ENCODE data around the gene HS3ST5. TPM values are rescaled to one million over a fixed set of nuclear protein-coding genes. Genes with fewer than 3 reads are reported as not detected.
"Not testable (repeated sequence)": the region's sequence is repeated elsewhere in the genome, so short reads cannot be mapped to it uniquely, and the experiment has no call there.

Gene HS3ST5
- total RNA-seq, 1 experiment from 2014 or later, result 0.29 TPM

GRCh38 chr6:114020196-114020595 lies 322.6 kb downstream of the HS3ST5 start:
- ChIA-PET CTCF (no interaction called here), POLR2A (no interaction called here)
- Histone ChIP-seq H3K27me3 (replicated peaks; ENCODE audit: control insufficient read depth, insufficient read depth, low read length) (no peaks in the 10 kb centered on the region), H3K4me1 (peaks cover 15% of the 10 kb centered on the region; the same call in 1 of the 2 replicates), H3K36me3 (ENCODE audit: control insufficient read depth, insufficient read depth, low read length) (no peaks in the 10 kb centered on the region), H3K9me3 (no peaks in the 10 kb centered on the region), H3K4me3 (ENCODE audit: low read depth, low read length) (no peak overlapping the region)
- H3K27me3 Mint-ChIP-seq (ENCODE audit: insufficient read depth, unreplicated experiment), result no peaks in the 10 kb centered on the region
- peaks cover 40% of the 10 kb centered on the region for H3K36me3 Mint-ChIP-seq (ENCODE audit: insufficient read depth, unreplicated experiment)
- no peak overlapping the region for H3K27ac Mint-ChIP-seq (ENCODE audit: unreplicated experiment)
- no peak overlapping the region for H3K4me3 Mint-ChIP-seq (ENCODE audit: unreplicated experiment)
- H3K9me3 Mint-ChIP-seq (ENCODE audit: unreplicated experiment), result no peaks in the 10 kb centered on the region
- H3K4me1 Mint-ChIP-seq (ENCODE audit: low read depth, unreplicated experiment), result peaks cover 27% of the 10 kb centered on the region
- no peak for DNase-seq
- BruUV-seq (replicated peaks), result no TSS peak
- intact Hi-C loops (cut with micrococcal nuclease; ENCODE audit: unreplicated experiment), result no loop called here
- no peak for TF ChIP-seq CTCF (IDR thresholded peaks at IDR 0.05; ENCODE audit: insufficient read depth in 1 of 2, low read depth in 1 of 2, low read length in 1 of 2, severe bottlenecking in 1 of 2, unreplicated experiment in 1 of 2)

- TSS peak; percentile 45 for BruUV-seq (replicated peaks)
- H3K27ac Mint-ChIP-seq (ENCODE audit: unreplicated experiment); CTCF ChIA-PET; H3K27me3 Mint-ChIP-seq (ENCODE audit: insufficient read depth, unreplicated experiment); H3K4me3 ChIP-seq (ENCODE audit: low read depth, low read length); H3K4me3 Mint-ChIP-seq (ENCODE audit: unreplicated experiment); H3K9me3 Mint-ChIP-seq (ENCODE audit: unreplicated experiment); H3K27me3 ChIP-seq (replicated peaks; ENCODE audit: control insufficient read depth, insufficient read depth, low read length); intact Hi-C loops (cut with micrococcal nuclease; ENCODE audit: unreplicated experiment); POLR2A ChIA-PET; H3K36me3 ChIP-seq (ENCODE audit: control insufficient read depth, insufficient read depth, low read length); H3K9me3 ChIP-seq: not testable (repeated sequence)
- Mint-ChIP-seq H3K4me1 (ENCODE audit: low read depth, unreplicated experiment) (peaks cover 27% of the 10 kb centered on the region), H3K36me3 (ENCODE audit: insufficient read depth, unreplicated experiment) (peaks cover 29% of the 10 kb centered on the region)
- peak in 1 of 2 experiments; percentile 56 for DNase-seq
- peaks cover 29% of the 10 kb centered on the region for H3K4me1 ChIP-seq
These were observed 325.7 kb downstream of the HS3ST5 start for GRCh38 chr6:114017146-114017545.

- POLR2A ChIA-PET; CTCF ChIA-PET; BruUV-seq (replicated peaks): not testable (repeated sequence)
These were observed 328.7 kb downstream of the HS3ST5 start for GRCh38 chr6:114014106-114014505.

DNA sequence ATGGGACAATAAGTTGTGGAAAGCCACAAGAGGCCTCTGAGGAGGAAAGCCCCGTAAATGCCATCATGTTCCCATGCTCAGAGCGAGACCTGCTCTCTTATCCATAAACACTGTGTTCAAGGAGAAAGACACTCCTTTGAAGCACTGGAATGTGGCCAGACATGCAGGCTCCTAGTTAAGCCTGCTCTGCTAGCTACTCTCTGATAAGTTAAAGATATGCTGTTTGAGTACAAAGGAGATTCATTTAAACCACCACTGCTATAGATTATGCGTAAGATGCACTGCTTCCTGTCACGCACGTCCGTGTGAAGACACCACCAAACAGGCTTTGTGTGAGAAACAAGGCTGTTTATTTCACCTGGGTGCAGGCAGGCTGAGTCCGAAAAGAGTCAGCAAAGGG lies 331.3 kb downstream of the HS3ST5 start:
- H3K27ac Mint-ChIP-seq (ENCODE audit: unreplicated experiment); H3K9me3 Mint-ChIP-seq (ENCODE audit: unreplicated experiment); H3K36me3 ChIP-seq (ENCODE audit: control insufficient read depth, insufficient read depth, low read length); BruUV-seq (replicated peaks); H3K27me3 Mint-ChIP-seq (ENCODE audit: insufficient read depth, unreplicated experiment); H3K27me3 ChIP-seq (replicated peaks; ENCODE audit: control insufficient read depth, insufficient read depth, low read length); H3K9me3 ChIP-seq; H3K4me3 Mint-ChIP-seq (ENCODE audit: unreplicated experiment): not testable (repeated sequence)
- peaks cover 14% of the 10 kb centered on the region for H3K4me1 Mint-ChIP-seq (ENCODE audit: low read depth, unreplicated experiment)
- ChIA-PET CTCF (interaction anchor here (2.0 kb wide), 1 partner anchor 16 kb away, joined by 12 read pairs; no protein-coding TSS in a partner anchor), POLR2A (interaction anchor here (0.7 kb wide), 1 partner anchor 10 kb away, joined by 3 read pairs; no protein-coding TSS in a partner anchor)
- H3K36me3 Mint-ChIP-seq (ENCODE audit: insufficient read depth, unreplicated experiment), result peaks cover 43% of the 10 kb centered on the region
- DNase-seq, result peak; percentile 83 to 89
- intact Hi-C loops (cut with micrococcal nuclease; ENCODE audit: unreplicated experiment), result loop anchor here (1.0 kb wide), 5 partner anchors 16 to 134 kb away; partner anchors contain the start of gene HDAC2
- Histone ChIP-seq H3K4me3 (ENCODE audit: low read depth, low read length) (peak overlapping the region; percentile 36), H3K4me1 (peaks cover 29% of the 10 kb centered on the region)

More at GRCh38 chr6:114014106-114014505, 328.7 kb downstream of the HS3ST5 start:
- H3K4me3 ChIP-seq (ENCODE audit: low read depth, low read length); H3K4me3 Mint-ChIP-seq (ENCODE audit: unreplicated experiment); H3K36me3 ChIP-seq (ENCODE audit: control insufficient read depth, insufficient read depth, low read length); H3K9me3 ChIP-seq; DNase-seq; H3K9me3 Mint-ChIP-seq (ENCODE audit: unreplicated experiment); H3K27ac Mint-ChIP-seq (ENCODE audit: unreplicated experiment); H3K27me3 Mint-ChIP-seq (ENCODE audit: insufficient read depth, unreplicated experiment); intact Hi-C loops (cut with micrococcal nuclease; ENCODE audit: unreplicated experiment); H3K27me3 ChIP-seq (replicated peaks; ENCODE audit: control insufficient read depth, insufficient read depth, low read length): not testable (repeated sequence)
- peaks cover 28% of the 10 kb centered on the region for H3K36me3 Mint-ChIP-seq (ENCODE audit: insufficient read depth, unreplicated experiment)
- peaks cover 27% of the 10 kb centered on the region for H3K4me1 Mint-ChIP-seq (ENCODE audit: low read depth, unreplicated experiment)
- peaks cover 32% of the 10 kb centered on the region for H3K4me1 ChIP-seq
